Fibroblast of the aortic adventitia (primary cell): ENCODE data around the gene CHCHD2. TPM values are rescaled to one million over a fixed set of nuclear protein-coding genes. Genes with fewer than 3 reads are reported as not detected.
"Not testable (repeated sequence)": the region's sequence is repeated elsewhere in the genome, so short reads cannot be mapped to it uniquely, and the experiment has no call there.

Experiments used
- DNase-seq: peaks from one replicate; pipeline ENCODE4 v3.0.0-alpha.2; 2010; ENCODE audit warnings: low read depth
- H3K4me3 ChIP-seq: 2 replicates; pipeline ENCODE4 v1.5.1; 2011; ENCODE audit warnings: low read depth, mild to moderate bottlenecking, control low read depth, low read length, moderate library complexity
- total RNA-seq: library from RNA; depleted of rRNA; stranded (reverse); fragments of >200 nt; gene quantifications from 2 replicates; pipeline ENCODE4 v1.2.3, GENCODE V29; 2012; ENCODE audit warnings: low replicate concordance
- TF ChIP-seq, protein P1 (sequence below): IDR thresholded peaks from 2 replicates; pipeline ENCODE4 v1.5.1; 2011; ENCODE audit warnings: mild to moderate bottlenecking, low read length, control low read depth, inconsistent platforms; ENCODE audit not compliant: insufficient read depth

CHCHD2 gene
- total RNA-seq, 1 donor, result 348 TPM

DNA sequence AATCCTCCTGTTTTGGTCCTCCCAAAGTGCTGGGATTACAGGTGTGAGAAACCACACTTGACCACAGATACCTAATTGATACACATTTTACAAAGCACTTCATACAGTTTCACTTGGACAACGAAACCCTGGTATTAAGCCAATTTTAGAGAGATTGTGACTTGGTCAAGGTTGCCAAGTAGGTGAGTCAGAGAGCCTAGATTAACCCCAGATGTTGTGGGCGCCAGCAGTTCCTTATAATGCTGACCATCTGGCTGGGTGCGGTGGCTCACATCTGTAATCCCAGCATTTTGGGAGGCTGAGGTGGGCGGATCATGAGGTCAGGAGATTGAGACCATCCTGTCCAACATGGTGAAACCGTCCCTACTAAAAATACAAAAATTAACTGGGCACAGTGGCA, 8.6 kb downstream of the CHCHD2 start:
- peak; percentile 98 for DNase-seq
- TF ChIP-seq, protein P1, sequence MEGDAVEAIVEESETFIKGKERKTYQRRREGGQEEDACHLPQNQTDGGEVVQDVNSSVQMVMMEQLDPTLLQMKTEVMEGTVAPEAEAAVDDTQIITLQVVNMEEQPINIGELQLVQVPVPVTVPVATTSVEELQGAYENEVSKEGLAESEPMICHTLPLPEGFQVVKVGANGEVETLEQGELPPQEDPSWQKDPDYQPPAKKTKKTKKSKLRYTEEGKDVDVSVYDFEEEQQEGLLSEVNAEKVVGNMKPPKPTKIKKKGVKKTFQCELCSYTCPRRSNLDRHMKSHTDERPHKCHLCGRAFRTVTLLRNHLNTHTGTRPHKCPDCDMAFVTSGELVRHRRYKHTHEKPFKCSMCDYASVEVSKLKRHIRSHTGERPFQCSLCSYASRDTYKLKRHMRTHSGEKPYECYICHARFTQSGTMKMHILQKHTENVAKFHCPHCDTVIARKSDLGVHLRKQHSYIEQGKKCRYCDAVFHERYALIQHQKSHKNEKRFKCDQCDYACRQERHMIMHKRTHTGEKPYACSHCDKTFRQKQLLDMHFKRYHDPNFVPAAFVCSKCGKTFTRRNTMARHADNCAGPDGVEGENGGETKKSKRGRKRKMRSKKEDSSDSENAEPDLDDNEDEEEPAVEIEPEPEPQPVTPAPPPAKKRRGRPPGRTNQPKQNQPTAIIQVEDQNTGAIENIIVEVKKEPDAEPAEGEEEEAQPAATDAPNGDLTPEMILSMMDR, result no peak
- no peak overlapping the region for H3K4me3 ChIP-seq

DNA sequence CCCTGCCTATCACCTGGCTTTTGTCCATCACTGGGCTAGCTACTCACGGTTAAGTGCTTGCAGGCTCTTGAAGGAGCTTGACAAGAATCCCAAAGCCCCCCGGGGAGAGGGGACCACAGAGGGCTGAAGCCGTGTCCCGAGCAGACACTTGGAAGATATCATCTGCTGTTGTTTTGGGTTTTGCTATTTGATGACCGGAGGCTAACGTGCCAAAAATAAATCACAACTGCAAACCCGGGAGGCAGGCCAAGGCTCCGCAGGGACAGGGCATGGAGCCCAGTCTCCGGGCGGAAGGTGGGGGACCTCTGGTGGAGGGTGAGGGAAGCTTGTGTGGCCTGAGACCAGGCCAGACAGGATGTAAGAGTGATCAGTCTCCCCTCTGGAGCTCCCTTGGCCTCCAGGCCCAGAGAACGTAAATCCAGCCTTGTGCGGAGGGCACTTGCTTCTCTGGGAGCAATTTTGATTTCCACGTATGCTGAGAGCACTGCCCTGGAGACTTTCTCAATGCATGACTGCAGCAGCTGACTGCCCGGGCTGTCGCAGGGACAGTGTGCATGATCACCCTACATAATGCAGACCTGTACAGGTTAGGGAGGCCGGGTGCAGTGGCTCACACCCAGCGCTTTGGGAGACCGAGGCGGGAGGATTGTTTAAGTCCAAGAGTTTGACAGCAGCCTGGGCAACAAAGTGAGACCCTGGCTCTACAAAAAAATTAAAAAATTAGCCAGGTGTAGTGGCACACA, 13.3 kb downstream of the CHCHD2 start, which contains the start of gene PHKG1:
PHKG1 (minus strand) TSS at position 164 of the 743 bp plus-strand sequence. CDS start 4,011 bp downstream, outside the sequence.
- peak; percentile 91 for DNase-seq
- peak within 1 kb of the TSS; percentile 2 for H3K4me3 ChIP-seq
- TF ChIP-seq, protein P1, result peak; percentile 77

DNA sequence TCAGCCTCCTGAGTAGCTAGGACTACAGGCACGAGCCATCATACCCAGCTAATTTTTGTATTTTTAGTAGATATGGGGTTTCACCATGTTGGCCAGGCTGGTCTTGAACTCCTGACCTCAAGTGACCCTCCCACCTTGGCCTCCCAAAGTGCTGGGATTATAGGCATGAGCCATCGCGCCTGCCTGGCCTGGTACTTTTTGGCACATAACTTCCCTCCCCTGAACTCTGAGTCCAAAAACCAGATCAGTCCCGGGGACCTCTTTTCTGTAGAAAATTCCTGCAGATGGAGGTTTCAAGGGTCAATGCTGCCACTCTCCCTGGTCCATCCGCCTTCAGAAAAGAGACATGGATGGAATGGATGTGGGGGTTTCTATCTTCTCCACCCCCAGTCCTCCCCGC, 13.9 kb downstream of the CHCHD2 start:
- peak overlapping the region; percentile 2 for H3K4me3 ChIP-seq
- DNase-seq, result not testable (repeated sequence)

- peak; percentile 68 for DNase-seq
- TF ChIP-seq, protein P1, result no peak
- no peak overlapping the region for H3K4me3 ChIP-seq
Measured at GRCh38 chr7:56091591-56091990, 14.7 kb downstream of the CHCHD2 start.

DNA sequence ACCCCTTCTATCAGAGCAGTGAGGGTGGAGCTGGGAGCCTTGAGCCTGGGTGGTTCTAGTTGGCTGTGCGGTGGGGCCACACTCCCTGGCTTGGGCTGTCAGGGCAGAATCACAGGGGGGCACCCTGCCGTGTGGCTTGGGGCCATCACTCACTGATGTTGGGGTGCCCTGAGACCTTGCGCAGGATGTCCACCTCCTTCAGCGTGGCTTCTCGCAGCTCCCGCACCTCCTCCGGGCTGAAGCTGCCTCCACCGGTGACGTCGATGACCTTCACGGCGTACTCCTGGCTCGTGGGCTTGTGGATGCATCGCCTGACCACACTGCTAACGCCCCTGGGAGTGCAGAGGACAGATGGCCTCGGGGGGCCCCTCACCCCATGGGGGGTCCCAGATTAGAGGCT, 18.8 kb downstream of the CHCHD2 start:
- TF ChIP-seq, protein P1, result no peak
- no peak for DNase-seq
- no peak overlapping the region for H3K4me3 ChIP-seq

- no peak for DNase-seq
- TF ChIP-seq, protein P1, result no peak
- no peak overlapping the region for H3K4me3 ChIP-seq
Measured at GRCh38 chr7:56086761-56087160, 19.5 kb downstream of the CHCHD2 start.

DNA sequence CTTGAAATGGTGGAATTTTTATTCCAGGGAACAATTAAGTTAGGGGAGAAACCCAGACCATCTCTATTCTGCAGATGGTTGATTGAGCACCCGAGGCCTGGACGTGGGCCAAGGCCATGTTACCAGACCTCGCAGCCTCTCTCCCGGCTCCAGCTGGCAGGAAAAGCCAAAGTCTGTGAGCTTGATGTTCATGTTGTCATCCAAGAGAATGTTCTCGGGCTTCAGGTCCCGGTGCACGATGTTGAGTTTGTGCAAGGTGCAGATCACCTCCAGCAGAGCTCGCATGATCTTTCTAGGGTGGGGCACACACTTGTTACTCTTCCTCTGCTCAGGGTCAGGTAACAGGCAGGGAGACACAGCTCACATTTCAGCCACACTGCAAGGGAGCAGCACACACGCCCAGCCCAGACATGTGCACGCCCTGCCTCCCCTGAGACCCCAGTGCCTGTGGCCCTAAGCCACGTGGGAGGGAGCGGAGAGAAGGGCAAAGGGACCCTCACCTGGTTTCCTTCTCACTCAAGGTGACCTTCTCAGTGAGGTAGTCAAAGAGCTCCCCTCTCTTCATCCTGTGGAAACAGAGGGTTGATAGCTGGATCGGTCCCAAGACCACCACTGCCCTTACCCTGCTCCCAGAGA, 23.0 kb downstream of the CHCHD2 start:
- H3K4me3 ChIP-seq, result no peak overlapping the region
- TF ChIP-seq, protein P1, result no peak
- no peak for DNase-seq
